Measurements from ENCODE around the gene SOX6.

DNA sequence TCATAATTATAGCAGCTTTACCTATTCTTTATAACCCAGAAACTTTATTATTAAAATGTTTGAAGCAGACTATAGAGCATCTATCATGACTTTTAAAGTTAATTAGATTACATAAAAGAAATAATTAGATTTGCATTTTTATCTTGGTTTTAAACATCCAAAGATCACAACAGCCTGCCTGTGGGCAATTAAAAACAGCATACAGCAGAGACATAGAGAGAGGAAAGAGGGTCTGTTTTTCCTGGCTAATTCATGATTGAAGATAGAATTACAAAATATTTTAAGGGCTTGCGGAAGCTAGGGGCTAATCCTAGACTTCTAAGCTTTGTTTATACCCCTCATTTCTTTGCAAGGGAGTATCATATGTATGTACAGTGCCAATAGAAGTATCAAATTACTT, 178.1 kb downstream of the SOX6 start:
- TF ChIP-seq, protein P1, sequence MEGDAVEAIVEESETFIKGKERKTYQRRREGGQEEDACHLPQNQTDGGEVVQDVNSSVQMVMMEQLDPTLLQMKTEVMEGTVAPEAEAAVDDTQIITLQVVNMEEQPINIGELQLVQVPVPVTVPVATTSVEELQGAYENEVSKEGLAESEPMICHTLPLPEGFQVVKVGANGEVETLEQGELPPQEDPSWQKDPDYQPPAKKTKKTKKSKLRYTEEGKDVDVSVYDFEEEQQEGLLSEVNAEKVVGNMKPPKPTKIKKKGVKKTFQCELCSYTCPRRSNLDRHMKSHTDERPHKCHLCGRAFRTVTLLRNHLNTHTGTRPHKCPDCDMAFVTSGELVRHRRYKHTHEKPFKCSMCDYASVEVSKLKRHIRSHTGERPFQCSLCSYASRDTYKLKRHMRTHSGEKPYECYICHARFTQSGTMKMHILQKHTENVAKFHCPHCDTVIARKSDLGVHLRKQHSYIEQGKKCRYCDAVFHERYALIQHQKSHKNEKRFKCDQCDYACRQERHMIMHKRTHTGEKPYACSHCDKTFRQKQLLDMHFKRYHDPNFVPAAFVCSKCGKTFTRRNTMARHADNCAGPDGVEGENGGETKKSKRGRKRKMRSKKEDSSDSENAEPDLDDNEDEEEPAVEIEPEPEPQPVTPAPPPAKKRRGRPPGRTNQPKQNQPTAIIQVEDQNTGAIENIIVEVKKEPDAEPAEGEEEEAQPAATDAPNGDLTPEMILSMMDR (IDR thresholded peaks at IDR 0.05) = no peak
- no peak for TF ChIP-seq POLR2A (IDR thresholded peaks at IDR 0.05)
